Neuronal stem cell (in vitro differentiated cells): ENCODE data around the gene GSTA5.
"Not testable (repeated sequence)": the region's sequence is repeated elsewhere in the genome, so short reads cannot be mapped to it uniquely, and the experiment has no call there.

ENCODE experiments used
- DNase-seq: peaks from one replicate; pipeline ENCODE4 v3.0.0-alpha.2; 2013; ENCODE audit warnings: low spot score
- H2AFZ ChIP-seq: one replicate; pipeline ENCODE4 v1.6.1; 2013; ENCODE audit warnings: mild to moderate bottlenecking, low read length, inconsistent platforms
- H2AK5ac ChIP-seq: 2 replicates; pipeline ENCODE4 v1.6.1; 2013; ENCODE audit warnings: low read depth, mild to moderate bottlenecking, inconsistent platforms, low read length, moderate library complexity, mixed read lengths
- H2BK120ac ChIP-seq: 2 replicates; pipeline ENCODE4 v1.6.1; 2013; ENCODE audit warnings: low read depth, mild to moderate bottlenecking, inconsistent platforms, low read length, moderate library complexity, mixed read lengths
- H2BK12ac ChIP-seq: one replicate; pipeline ENCODE4 v1.6.1; 2013; ENCODE audit warnings: low read length, inconsistent platforms
- H2BK15ac ChIP-seq: 2 replicates; pipeline ENCODE4 v1.6.1; 2013; ENCODE audit warnings: mild to moderate bottlenecking, low read length, inconsistent platforms, mixed read lengths
- H2BK5ac ChIP-seq: one replicate; pipeline ENCODE4 v1.6.1; 2013; ENCODE audit warnings: inconsistent platforms, mild to moderate bottlenecking, low read length, moderate library complexity
- H3K14ac ChIP-seq: one replicate; pipeline ENCODE4 v1.6.1; 2013; ENCODE audit warnings: low read length, inconsistent platforms
- H3K18ac ChIP-seq: 2 replicates; pipeline ENCODE4 v1.6.1; 2013; ENCODE audit warnings: low read length, inconsistent platforms
- H3K23ac ChIP-seq: 2 replicates; pipeline ENCODE4 v1.6.1; 2013; ENCODE audit warnings: low read depth, mild to moderate bottlenecking, mixed read lengths, low read length, inconsistent platforms; ENCODE audit not compliant: poor library complexity
- H3K27ac ChIP-seq: replicated peaks from 3 replicates; pipeline ENCODE4 v1.5.1; 2013; ENCODE audit warnings: low read length, inconsistent platforms
- H3K27me3 ChIP-seq, 3 experiments: 2 replicates each; pipeline ENCODE4 v1.6.1; 2013; ENCODE audit warnings: low read length in 3 of 3, mild to moderate bottlenecking in 2 of 3, inconsistent platforms in 1 of 3, low read depth in 1 of 3, mixed read lengths in 1 of 3, moderate library complexity in 1 of 3; ENCODE audit not compliant: control insufficient read depth in 3 of 3, insufficient read depth in 3 of 3
- H3K36me3 ChIP-seq, 2 donors: replicated peaks in 1 of 2; 2 replicates each; pipeline ENCODE4 v1.6.1; 2013; ENCODE audit warnings: low read length in 2 of 2; ENCODE audit not compliant: control insufficient read depth in 2 of 2, insufficient read depth in 2 of 2
- H3K4ac ChIP-seq: 2 replicates; pipeline ENCODE4 v1.6.1; 2013; ENCODE audit warnings: inconsistent platforms, mild to moderate bottlenecking, low read length, moderate library complexity
- H3K4me1 ChIP-seq, 2 donors: 1 replicate in 1 of 2; 2 replicates in 1 of 2; pipeline ENCODE4 v1.6.1; 2013; ENCODE audit warnings: low read length in 2 of 2, low read depth in 1 of 2; ENCODE audit not compliant: control insufficient read depth in 2 of 2, insufficient read depth in 1 of 2
- H3K4me2 ChIP-seq: one replicate; pipeline ENCODE4 v1.6.1; 2013; ENCODE audit warnings: mild to moderate bottlenecking, low read length, inconsistent platforms; ENCODE audit not compliant: insufficient read depth, poor library complexity, severe bottlenecking
- H3K4me3 ChIP-seq, 2 donors: 2 replicates each; pipeline ENCODE4 v1.5.1; 2013; ENCODE audit warnings: low read length in 2 of 2, mild to moderate bottlenecking in 2 of 2, inconsistent platforms in 1 of 2, moderate library complexity in 1 of 2
- H3K79me1 ChIP-seq: one replicate; pipeline ENCODE4 v1.6.1; 2013; ENCODE audit warnings: low read depth, mild to moderate bottlenecking, inconsistent platforms, low read length, moderate library complexity
- H3K9ac ChIP-seq: one replicate; pipeline ENCODE4 v1.6.1; 2013; ENCODE audit warnings: mild to moderate bottlenecking, low read depth, low read length, inconsistent platforms; ENCODE audit not compliant: poor library complexity
- H3K9me3 ChIP-seq, 2 donors: replicated peaks in 1 of 2; 2 replicates each; pipeline versions ENCODE3 to v1.6.1; 2013; ENCODE audit warnings: low read length in 2 of 2, mild to moderate bottlenecking in 2 of 2, inconsistent platforms in 1 of 2, low read depth in 1 of 2, mixed read lengths in 1 of 2, moderate library complexity in 1 of 2; ENCODE audit not compliant: control insufficient read depth in 2 of 2, insufficient read depth in 1 of 2
- H4K8ac ChIP-seq: one replicate; pipeline ENCODE4 v1.6.1; 2013; ENCODE audit warnings: low read depth, mild to moderate bottlenecking, inconsistent platforms, low read length, moderate library complexity
- H4K91ac ChIP-seq: one replicate; pipeline ENCODE4 v1.6.1; 2013; ENCODE audit warnings: low read length, low read depth, mild to moderate bottlenecking, inconsistent platforms; ENCODE audit not compliant: poor library complexity
- WGBS, 2 donors: extraction: QIAGEN DNeasy Blood & Tissue Kit; methylation state at CpG; one replicate each; pipeline ENCODE4 v1.1.7; 2013; ENCODE audit warnings: missing lambda C conversion rate in 2 of 2, mixed read lengths in 1 of 2; ENCODE audit not compliant: insufficient read length in 2 of 2, insufficient replicate concordance in 1 of 2; ENCODE audit errors: extremely low coverage in 2 of 2; 5-methylcytosine and 5-hydroxymethylcytosine counted together

Gene GSTA5

GRCh38 chr6:52839124-52840055 lies 1.2 kb downstream of the GSTA5 start:
- Histone ChIP-seq H3K27me3 (no peaks in the 10 kb centered on the region), H3K18ac (no peak overlapping the region), H3K79me1 (no peaks in the 10 kb centered on the region), H2BK5ac (no peak overlapping the region), H3K4me3 (no peak overlapping the region), H2AK5ac (no peak overlapping the region), H3K27ac (no peak overlapping the region), H2BK15ac (no peak overlapping the region), H3K4ac (no peak overlapping the region), H3K23ac (peak overlapping the region; percentile 17), H3K36me3 (no peaks in the 10 kb centered on the region), H2AFZ (no peak overlapping the region), H4K8ac (no peak overlapping the region), H3K9ac (no peak overlapping the region), H3K14ac (no peak overlapping the region), H3K4me2 (no peak overlapping the region), H4K91ac (no peak overlapping the region), H3K4me1 (no peaks in the 10 kb centered on the region), H3K9me3 (peaks cover 0 to 2% of the 10 kb centered on the region in 2 donors), H2BK120ac (no peak overlapping the region), H2BK12ac (no peak overlapping the region)
- peak; percentile 48 for DNase-seq
- no CpG with 5 or more reads among the region's 20 CpGs for WGBS, 2 donors

- Histone ChIP-seq H2BK120ac (no peak overlapping the region), H2AFZ (no peak overlapping the region), H2BK5ac (no peak overlapping the region), H3K4ac (no peak overlapping the region), H3K9ac (no peak overlapping the region), H2BK12ac (no peak overlapping the region), H3K9me3 (peaks cover 0 to 2% of the 10 kb centered on the region in 2 donors), H3K4me1 (no peaks in the 10 kb centered on the region), H3K4me2 (no peak overlapping the region), H3K14ac (no peak overlapping the region), H3K36me3 (no peaks in the 10 kb centered on the region), H3K27ac (no peak overlapping the region), H3K23ac (no peak overlapping the region), H4K8ac (no peak overlapping the region), H4K91ac (no peak overlapping the region), H3K4me3 (no peak overlapping the region), H2AK5ac (no peak overlapping the region), H3K79me1 (no peaks in the 10 kb centered on the region), H2BK15ac (no peak overlapping the region), H3K18ac (no peak overlapping the region), H3K27me3 (no peaks in the 10 kb centered on the region)
- WGBS, 2 donors, result no CpG with 5 or more reads among the region's 1 CpG
- no peak for DNase-seq
Measured at GRCh38 chr6:52834481-52834880, 6.1 kb downstream of the GSTA5 start.

GRCh38 chr6:52830869-52831268 lies 9.7 kb downstream of the GSTA5 start:
- H3K27ac ChIP-seq, H3K36me3 ChIP-seq, H4K91ac ChIP-seq, H3K4ac ChIP-seq, H3K79me1 ChIP-seq, H3K14ac ChIP-seq, H2AFZ ChIP-seq, H2BK15ac ChIP-seq, H3K27me3 ChIP-seq, H2AK5ac ChIP-seq, H3K4me2 ChIP-seq, H3K9ac ChIP-seq, H3K9me3 ChIP-seq, H3K23ac ChIP-seq, H2BK120ac ChIP-seq, H2BK12ac ChIP-seq, H3K4me3 ChIP-seq, H2BK5ac ChIP-seq, DNase-seq, H4K8ac ChIP-seq, H3K18ac ChIP-seq, H3K4me1 ChIP-seq: not testable (repeated sequence)
- WGBS, 2 donors, result no CpG with 5 or more reads among the region's 4 CpGs

- Histone ChIP-seq H2BK120ac (no peak overlapping the region), H3K4ac (no peak overlapping the region), H3K4me3 (no peak overlapping the region), H3K4me1 (no peaks in the 10 kb centered on the region), H2BK5ac (no peak overlapping the region), H3K14ac (peak overlapping the region; percentile 21), H2AK5ac (no peak overlapping the region), H3K36me3 (no peaks in the 10 kb centered on the region), H3K23ac (no peak overlapping the region), H3K18ac (peak overlapping the region; percentile 38), H3K27ac (no peak overlapping the region), H2BK15ac (no peak overlapping the region), H2AFZ (no peak overlapping the region), H3K9ac (no peak overlapping the region), H3K4me2 (no peak overlapping the region), H2BK12ac (no peak overlapping the region), H3K27me3 (no peaks in the 10 kb centered on the region), H3K9me3 (peaks cover 0 to 4% of the 10 kb centered on the region in 2 donors), H4K91ac (no peak overlapping the region), H4K8ac (no peak overlapping the region), H3K79me1 (peaks cover 2% of the 10 kb centered on the region)
- no peak for DNase-seq
- WGBS, 2 donors, result no CpG with 5 or more reads among the region's 37 CpGs
Measured at GRCh38 chr6:52829046-52829817, 11.4 kb downstream of the GSTA5 start.
